H9 (cell line): Measurements from ENCODE around the gene SLC29A4. TPM values are rescaled to one million over a fixed set of nuclear protein-coding genes. Genes with fewer than 3 reads are reported as not detected.

Experiments used
- DNase-seq: peaks from one replicate; pipeline ENCODE4 v3.0.0-alpha.2; 2017
- H2AFZ ChIP-seq: one replicate; pipeline ENCODE4 v1.6.1; 2013; ENCODE audit warnings: mild to moderate bottlenecking, low read length, control low read depth, moderate library complexity
- H2AK5ac ChIP-seq: 2 replicates; pipeline ENCODE4 v1.6.1; 2013; ENCODE audit warnings: low read length, control low read depth, mixed read lengths; ENCODE audit not compliant: insufficient read length
- H2BK120ac ChIP-seq: one replicate; pipeline ENCODE4 v1.6.1; 2013; ENCODE audit warnings: low read depth, mild to moderate bottlenecking, low read length, control low read depth, inconsistent platforms; ENCODE audit not compliant: poor library complexity, severe bottlenecking
- H2BK12ac ChIP-seq: 2 replicates; pipeline ENCODE4 v1.6.1; 2013; ENCODE audit warnings: low read length, control low read depth, mixed read lengths, low read depth; ENCODE audit not compliant: insufficient read length
- H2BK15ac ChIP-seq: 2 replicates; pipeline ENCODE4 v1.6.1; 2013; ENCODE audit warnings: low read depth, low read length, control low read depth
- H2BK20ac ChIP-seq: one replicate; pipeline ENCODE4 v1.6.1; 2013; ENCODE audit warnings: low read depth, mild to moderate bottlenecking, low read length, control low read depth, inconsistent platforms; ENCODE audit not compliant: poor library complexity, severe bottlenecking
- H2BK5ac ChIP-seq: 2 replicates; pipeline ENCODE4 v1.6.1; 2013; ENCODE audit warnings: low read length, control low read depth, mixed read lengths; ENCODE audit not compliant: insufficient read length
- H3K14ac ChIP-seq: 2 replicates; pipeline ENCODE4 v1.6.1; 2013; ENCODE audit warnings: low read length, control low read depth; ENCODE audit not compliant: insufficient read depth
- H3K18ac ChIP-seq: 2 replicates; pipeline ENCODE4 v1.6.1; 2013; ENCODE audit warnings: low read depth, mild to moderate bottlenecking, mixed read lengths, low read length, control low read depth; ENCODE audit not compliant: insufficient read length
- H3K23ac ChIP-seq: 2 replicates; pipeline ENCODE4 v1.6.1; 2013; ENCODE audit warnings: low read length, control low read depth, mixed read lengths, low read depth; ENCODE audit not compliant: insufficient read length
- H3K23me2 ChIP-seq: 2 replicates; pipeline ENCODE4 v1.6.1; 2013; ENCODE audit warnings: low read depth, mild to moderate bottlenecking, mixed read lengths, low read length, control low read depth; ENCODE audit not compliant: insufficient read length, poor library complexity, severe bottlenecking
- H3K27ac ChIP-seq: 2 replicates; pipeline ENCODE4 v1.5.1; 2013; ENCODE audit warnings: low read length, control low read depth, mixed read lengths, low read depth; ENCODE audit not compliant: insufficient read length
- H3K27me3 ChIP-seq: 2 replicates; pipeline ENCODE4 v1.6.1; 2013; ENCODE audit warnings: low read length, control low read depth, inconsistent platforms; ENCODE audit not compliant: insufficient read depth
- H3K4ac ChIP-seq: 2 replicates; pipeline ENCODE4 v1.6.1; 2013; ENCODE audit warnings: low read depth, mild to moderate bottlenecking, control low read depth, inconsistent platforms, low read length, moderate library complexity
- H3K4me1 ChIP-seq: 2 replicates; pipeline ENCODE4 v1.6.1; 2013; ENCODE audit warnings: low read length, control low read depth, inconsistent platforms; ENCODE audit not compliant: insufficient read depth
- H3K4me2 ChIP-seq: 2 replicates; pipeline ENCODE4 v1.6.1; 2013; ENCODE audit warnings: low read length, control low read depth, mixed read lengths; ENCODE audit not compliant: insufficient read length, insufficient read depth
- H3K56ac ChIP-seq: 2 replicates; pipeline ENCODE4 v1.6.1; 2013; ENCODE audit warnings: low read depth, mild to moderate bottlenecking, mixed read lengths, low read length, control low read depth; ENCODE audit not compliant: insufficient read length
- H3K79me1 ChIP-seq: 2 replicates; pipeline ENCODE4 v1.6.1; 2013; ENCODE audit warnings: low read depth, mild to moderate bottlenecking, moderate library complexity, low read length, control low read depth, inconsistent platforms; ENCODE audit not compliant: insufficient read depth, poor library complexity, severe bottlenecking
- H3K79me2 ChIP-seq: 2 replicates; pipeline ENCODE4 v1.6.1; 2013; ENCODE audit warnings: low read length, control low read depth, inconsistent platforms; ENCODE audit not compliant: insufficient read depth
- H3K9ac ChIP-seq: 2 replicates; pipeline ENCODE4 v1.6.1; 2013; ENCODE audit warnings: low read length, control low read depth, mixed read lengths; ENCODE audit not compliant: insufficient read length; ENCODE audit errors: extremely low read depth
- H3K9me3 ChIP-seq: one replicate; pipeline ENCODE4 v1.6.1; 2013; ENCODE audit warnings: low read depth, low read length, inconsistent platforms; ENCODE audit not compliant: control insufficient read depth
- H3T11ph ChIP-seq: one replicate; pipeline ENCODE4 v1.6.1; 2013; ENCODE audit warnings: mild to moderate bottlenecking, low read length, control low read depth, inconsistent platforms
- H4K20me1 ChIP-seq: one replicate; pipeline ENCODE4 v1.6.1; 2013; ENCODE audit not compliant: control insufficient read depth, insufficient read length, insufficient read depth
- H4K5ac ChIP-seq: 2 replicates; pipeline ENCODE4 v1.6.1; 2013; ENCODE audit warnings: low read depth, mild to moderate bottlenecking, mixed read lengths, low read length, control low read depth; ENCODE audit not compliant: insufficient read length
- H4K8ac ChIP-seq: replicated peaks from 2 replicates; pipeline ENCODE4 v1.6.1; 2013; ENCODE audit warnings: low read length, control low read depth, mixed read lengths, low read depth; ENCODE audit not compliant: insufficient read length
- H4K91ac ChIP-seq: 2 replicates; pipeline ENCODE4 v1.6.1; 2013; ENCODE audit warnings: low read depth, mild to moderate bottlenecking, moderate library complexity, mixed read lengths, low read length, control low read depth; ENCODE audit not compliant: insufficient read length
- H3K27ac Mint-ChIP-seq, 3 experiments: 2 replicates in 2 of 3; 3 replicates in 1 of 3; pipeline ENCODE4 v1.8.0; 2020 to 2021; ENCODE audit warnings: mixed read lengths in 3 of 3, mild to moderate bottlenecking in 1 of 3, moderate library complexity in 1 of 3
- H3K27me3 Mint-ChIP-seq: 2 replicates; pipeline ENCODE4 v1.8.0; 2021; ENCODE audit warnings: low read depth, mild to moderate bottlenecking, moderate library complexity, mixed read lengths
- H3K36me3 Mint-ChIP-seq, 3 experiments: 2 replicates in 2 of 3; 3 replicates in 1 of 3; pipeline ENCODE4 v1.8.0; 2020 to 2021; ENCODE audit warnings: low read depth in 3 of 3, mixed read lengths in 3 of 3; ENCODE audit not compliant: insufficient read depth in 1 of 3
- H3K4me1 Mint-ChIP-seq, 2 experiments: 2 replicates each; pipeline ENCODE4 v1.8.0; 2020; ENCODE audit warnings: mixed read lengths in 2 of 2
- H3K4me3 Mint-ChIP-seq, 2 experiments: 2 replicates in 1 of 2; 3 replicates in 1 of 2; pipeline ENCODE4 v1.8.0; 2020 to 2021; ENCODE audit warnings: mild to moderate bottlenecking in 2 of 2, mixed read lengths in 2 of 2, moderate library complexity in 1 of 2
- H3K9me3 Mint-ChIP-seq, 2 experiments: 2 replicates in 1 of 2; 3 replicates in 1 of 2; pipeline ENCODE4 v1.8.0; 2020; ENCODE audit warnings: mild to moderate bottlenecking in 2 of 2, mixed read lengths in 2 of 2, moderate library complexity in 1 of 2
- CTCF ChIP-seq: fragments of 200-600 bp; sonication (generic); conservative IDR thresholded peaks from 3 replicates; pipeline ENCODE4 v1.8.0; 2021; ENCODE audit warnings: antibody characterized with exemption, mild to moderate bottlenecking
- WGBS: extraction: QIAGEN DNeasy Blood & Tissue Kit; methylation state at CpG from one replicate; pipeline ENCODE4 v1.1.7; 2013; ENCODE audit warnings: missing lambda C conversion rate, low lambda C conversion rate, mixed read lengths; ENCODE audit not compliant: insufficient read length; ENCODE audit errors: extremely low coverage; 5-methylcytosine and 5-hydroxymethylcytosine counted together
- total RNA-seq: library from RNA; stranded (reverse); gene quantifications from 2 replicates; pipeline ENCODE4 v1.2.1, GENCODE V29; 2021

Gene SLC29A4
- total RNA-seq, 1 experiment from 2014 or later = 12.4 TPM

DNA sequence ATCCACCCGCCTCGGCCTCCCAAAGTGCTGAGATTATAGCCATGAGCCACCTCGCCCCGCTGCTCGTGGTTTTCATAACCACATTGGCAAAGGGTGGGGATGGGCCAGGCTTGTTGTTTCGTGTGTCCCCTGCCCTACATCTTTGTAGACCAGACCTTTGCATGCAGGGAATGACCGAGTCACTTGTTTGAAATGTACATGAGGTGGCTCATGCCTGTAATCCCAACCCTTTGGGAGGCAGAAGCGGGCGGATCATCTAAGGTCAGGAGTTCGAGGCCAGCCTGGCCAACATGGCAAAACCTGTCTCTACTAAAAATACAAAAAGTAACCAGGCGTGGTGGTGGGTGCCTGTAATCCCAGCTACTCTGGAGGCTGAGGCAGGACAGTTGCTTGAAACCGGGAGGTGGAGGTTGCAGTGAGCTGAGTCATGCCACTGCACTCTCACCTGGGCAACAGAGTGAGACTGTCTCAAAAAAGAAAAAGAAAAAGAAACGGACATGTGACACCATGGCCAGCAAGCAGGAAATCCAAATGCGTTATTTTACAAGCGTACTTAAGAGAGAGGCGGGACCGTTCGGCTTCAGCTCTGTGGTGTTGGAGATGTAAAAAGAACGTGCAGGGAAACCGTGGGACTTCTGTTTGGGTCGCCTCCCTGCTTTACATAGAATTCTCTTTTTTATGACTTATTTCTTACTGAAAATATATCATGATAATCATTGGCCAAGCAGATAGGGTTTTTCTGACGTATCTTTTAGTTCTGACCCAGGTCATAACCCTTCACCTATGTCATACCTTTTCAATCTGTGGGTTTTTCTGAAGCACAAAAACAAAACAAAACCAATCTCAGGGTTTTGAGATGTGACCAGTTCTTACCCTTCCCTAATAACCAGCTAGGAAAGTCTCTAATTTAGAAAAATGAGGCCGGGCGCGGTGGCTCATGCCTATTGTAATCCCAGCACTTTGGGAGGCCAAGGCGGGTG, 47.6 kb upstream of the SLC29A4 start:
- no peak overlapping the region for H3T11ph ChIP-seq
- no peak overlapping the region for H3K27ac ChIP-seq
- no peak overlapping the region for H2AFZ ChIP-seq
- no peak overlapping the region for H3K56ac ChIP-seq
- H4K91ac ChIP-seq = no peak overlapping the region
- no peak overlapping the region for H4K8ac ChIP-seq
- H3K4me1 Mint-ChIP-seq = peaks cover 7 to 8% of the 10 kb centered on the region in 2 experiments; a peak in 2 of 4 replicates
- H3K4ac ChIP-seq = no peak overlapping the region
- no peak overlapping the region for H2BK12ac ChIP-seq
- peaks cover 13 to 32% (median 25%) of the 10 kb centered on the region in 3 experiments; a peak in 6 of 7 replicates for H3K36me3 Mint-ChIP-seq
- no peaks in the 10 kb centered on the region for H3K79me1 ChIP-seq
- H3K4me3 Mint-ChIP-seq = no peak overlapping the region
- no peaks in the 10 kb centered on the region for H3K9me3 Mint-ChIP-seq
- no peak overlapping the region for H2AK5ac ChIP-seq
- no peaks in the 10 kb centered on the region for H3K23me2 ChIP-seq
- H3K27me3 Mint-ChIP-seq = peaks cover 3% of the 10 kb centered on the region
- H3K4me1 ChIP-seq = no peaks in the 10 kb centered on the region
- no peak overlapping the region for H2BK15ac ChIP-seq
- no peak overlapping the region for H3K4me2 ChIP-seq
- peak overlapping the region in 1 of 3 experiments; percentile 84; a peak in 1 of 7 replicates for H3K27ac Mint-ChIP-seq
- H3K23ac ChIP-seq = no peak overlapping the region
- H3K18ac ChIP-seq = no peak overlapping the region
- H4K20me1 ChIP-seq = no peaks in the 10 kb centered on the region
- no peak overlapping the region for H2BK5ac ChIP-seq
- H3K14ac ChIP-seq = no peak overlapping the region
- no peak overlapping the region for H3K9ac ChIP-seq
- no peak overlapping the region for H2BK20ac ChIP-seq
- no peaks in the 10 kb centered on the region for H3K27me3 ChIP-seq
- H2BK120ac ChIP-seq = no peak overlapping the region
- no peak overlapping the region for H4K5ac ChIP-seq
- no CpG with 5 or more reads among the region's 26 CpGs for WGBS
- H3K79me2 ChIP-seq = no peaks in the 10 kb centered on the region
- DNase-seq = no peak
- no peaks in the 10 kb centered on the region for H3K9me3 ChIP-seq
- no peak for TF ChIP-seq CTCF
